Activated CD4-positive, alpha-beta T cell treated with anti-CD3 and anti-CD28 coated beads, Interleukin-2, Interleukin-4, amounts not matched to agents 100 ng/mL and 50 ng/mL, durations not matched to agents 16 hours and 8 hours (primary cell): ENCODE data around the gene RAB7A.
"Not testable (repeated sequence)": the region's sequence is repeated elsewhere in the genome, so short reads cannot be mapped to it uniquely, and the experiment has no call there.

Experiments used
- DNase-seq: peaks from one replicate; pipeline ENCODE4 v3.0.0-alpha.2; 2020; ENCODE audit warnings: low spot score

The RAB7A gene

DNA sequence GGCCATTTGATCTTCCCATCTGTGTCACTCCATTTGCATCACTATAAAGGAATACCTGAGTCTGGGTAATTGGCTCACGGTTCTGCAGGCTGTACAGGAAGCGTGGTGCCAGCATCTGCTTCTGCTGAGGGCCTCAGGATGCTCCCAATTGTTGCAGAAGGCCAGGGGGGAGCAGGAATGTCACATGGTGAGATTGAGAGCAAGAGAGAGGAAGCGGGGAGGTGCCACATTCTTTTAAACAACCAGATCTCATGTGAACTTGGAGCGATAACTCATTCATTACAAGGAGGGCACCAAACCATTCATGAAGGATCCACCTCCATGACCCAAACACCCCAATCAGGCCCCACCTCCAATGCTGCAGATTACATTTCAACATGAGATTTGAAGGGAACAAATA is 13.1 kb upstream of the RAB7A start:
- DNase-seq: no peak

DNA sequence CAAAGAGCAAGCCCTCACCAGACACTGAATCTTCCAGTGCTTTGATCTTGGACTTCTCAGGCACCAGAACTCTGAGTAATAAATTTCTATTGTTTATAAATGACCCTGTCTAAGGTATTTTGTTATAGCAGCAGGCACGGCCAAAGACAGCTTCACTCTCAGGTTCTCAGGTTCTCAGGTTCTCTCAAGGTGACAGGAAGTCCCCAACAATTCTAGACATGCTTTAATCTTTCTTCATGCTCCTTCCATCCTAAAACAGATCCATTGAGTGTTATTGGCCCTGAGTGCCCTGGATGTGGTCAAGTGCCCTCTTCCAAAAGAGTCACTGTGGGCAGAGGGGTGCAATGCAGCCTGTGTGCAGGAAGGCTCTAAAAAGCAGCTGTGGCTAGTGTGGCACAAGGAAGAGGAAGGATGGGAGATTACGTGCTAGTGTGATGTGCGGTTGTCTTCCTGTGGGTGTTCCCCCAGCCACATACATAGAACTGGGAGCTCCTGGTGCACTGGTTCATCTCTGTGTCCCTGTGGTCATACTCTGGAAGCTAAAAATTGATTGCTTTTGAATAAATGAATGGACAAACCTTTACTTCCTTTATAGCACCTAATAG is 11.0 kb upstream of the RAB7A start:
- peak; percentile 43 for DNase-seq

DNA sequence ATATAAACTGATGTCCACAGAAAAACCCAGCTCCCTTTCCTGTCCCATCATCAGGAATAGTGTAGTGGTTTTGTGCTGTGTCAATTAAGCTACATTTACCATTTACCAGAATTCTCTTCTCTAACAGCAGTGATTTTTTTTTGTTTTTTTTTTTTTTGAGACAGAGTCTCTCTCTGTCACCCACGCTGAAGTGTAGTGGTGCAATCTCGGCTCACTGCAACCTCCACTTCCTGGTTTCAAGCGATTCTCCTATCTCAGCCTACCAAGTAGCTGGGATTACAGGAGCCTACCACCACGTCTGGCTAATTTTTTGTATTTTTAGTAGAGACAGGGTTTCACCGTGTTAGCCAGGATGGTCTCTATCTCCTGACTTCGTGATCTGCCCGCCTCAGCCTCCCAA is 7.1 kb upstream of the RAB7A start:
- DNase-seq: not testable (repeated sequence)

DNA sequence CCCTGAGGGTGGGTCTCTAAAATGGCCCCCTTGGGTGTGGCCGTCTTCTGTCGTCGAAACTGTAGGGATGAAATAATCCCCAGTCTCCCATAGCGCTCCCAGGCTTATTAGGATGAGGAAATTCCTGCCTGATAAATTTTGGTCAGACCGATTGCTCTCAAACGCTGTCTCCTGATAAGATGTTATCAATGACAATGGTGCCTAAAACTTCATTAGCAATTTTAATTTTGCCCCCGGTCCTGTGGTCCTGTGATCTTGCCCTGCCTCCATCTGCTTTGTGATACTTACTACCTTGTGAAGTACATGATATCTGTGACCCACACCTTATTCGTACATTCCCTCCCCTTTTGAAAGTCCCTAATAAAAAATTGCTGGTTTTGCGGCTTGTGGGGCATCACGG is 5.1 kb upstream of the RAB7A start:
- DNase-seq: no peak

DNA sequence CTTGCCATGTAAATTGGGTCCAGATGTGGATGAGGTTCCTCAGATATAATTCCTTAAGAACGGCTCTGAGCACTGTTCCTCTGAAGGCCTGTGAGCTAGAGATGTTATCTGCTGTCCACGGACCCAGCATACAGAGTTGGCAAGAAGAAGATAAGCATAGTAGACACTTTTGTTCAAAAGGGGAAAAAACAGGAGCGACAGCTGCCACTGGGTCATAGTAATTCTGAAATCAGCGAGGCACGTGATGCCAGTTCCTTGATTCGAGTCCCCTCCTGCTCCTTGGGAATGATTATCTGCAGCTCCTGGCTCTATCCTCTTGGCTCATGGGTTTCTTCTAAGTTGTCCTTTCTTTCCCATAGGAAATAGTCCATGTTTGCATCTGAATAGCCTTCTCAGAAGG is 2.5 kb upstream of the RAB7A start:
- DNase-seq: no peak

DNA sequence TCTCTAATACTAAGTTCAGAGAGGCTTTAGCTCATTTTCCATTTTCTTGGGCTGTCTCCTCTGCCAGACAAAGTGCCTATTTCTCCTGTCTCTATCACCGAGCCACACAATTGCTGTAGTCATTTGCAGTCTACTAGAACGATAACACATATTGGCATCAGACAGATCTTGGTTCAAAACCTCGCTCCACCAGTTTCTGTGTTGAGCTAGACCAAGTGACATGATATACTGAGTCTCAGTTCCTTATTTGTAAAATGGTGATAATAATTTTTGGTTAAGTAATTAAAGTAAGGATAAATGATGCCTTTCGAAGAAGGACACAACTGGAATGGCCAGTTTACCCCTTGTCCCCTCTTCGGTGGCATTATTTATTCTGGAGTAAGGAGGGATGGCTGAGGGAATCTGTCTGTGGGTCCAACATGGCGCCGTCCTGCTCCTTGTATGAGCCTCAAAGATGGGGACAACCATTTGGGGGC is 398 bp upstream of the RAB7A start:
- DNase-seq: no peak

DNA sequence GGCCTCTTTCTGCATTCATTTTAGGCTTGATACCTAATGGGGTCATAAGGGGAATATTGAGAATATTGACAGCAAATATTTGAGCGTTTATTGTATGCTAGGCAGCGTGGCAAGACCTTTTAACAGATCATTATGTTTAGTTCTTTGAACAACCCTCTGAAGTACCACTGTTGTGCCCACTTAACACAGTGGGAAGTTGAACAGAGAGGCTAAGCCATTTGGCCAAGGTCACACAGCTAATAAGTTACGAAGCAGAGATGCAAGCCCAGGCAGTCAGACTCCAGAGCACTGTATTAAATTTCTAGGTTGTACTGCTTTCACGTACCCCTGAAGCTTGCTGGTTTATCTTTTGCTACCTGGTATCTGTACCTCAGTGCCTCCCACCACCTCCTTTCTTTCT is 1.1 kb downstream of the RAB7A start:
- DNase-seq: no peak

DNA sequence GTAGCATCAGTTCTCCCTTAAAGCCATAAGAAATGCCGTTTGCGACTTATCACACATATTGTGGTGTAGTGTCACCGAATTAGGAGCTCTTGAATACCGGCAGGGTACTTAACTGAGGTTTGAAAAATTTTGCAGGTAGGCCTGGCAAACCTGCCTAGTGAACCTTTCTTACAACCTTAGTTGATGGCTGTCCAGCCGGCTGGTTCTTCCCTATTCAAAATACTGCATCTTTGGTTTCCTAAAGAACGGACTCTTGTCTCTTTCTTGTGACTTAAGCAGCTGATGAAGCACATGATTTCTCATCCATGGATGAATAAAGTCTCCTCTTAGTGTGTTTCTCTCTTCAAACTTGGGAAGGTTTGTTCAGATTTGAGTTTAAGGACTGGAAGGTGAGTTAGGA is 1.5 kb downstream of the RAB7A start:
- DNase-seq: no peak

DNA sequence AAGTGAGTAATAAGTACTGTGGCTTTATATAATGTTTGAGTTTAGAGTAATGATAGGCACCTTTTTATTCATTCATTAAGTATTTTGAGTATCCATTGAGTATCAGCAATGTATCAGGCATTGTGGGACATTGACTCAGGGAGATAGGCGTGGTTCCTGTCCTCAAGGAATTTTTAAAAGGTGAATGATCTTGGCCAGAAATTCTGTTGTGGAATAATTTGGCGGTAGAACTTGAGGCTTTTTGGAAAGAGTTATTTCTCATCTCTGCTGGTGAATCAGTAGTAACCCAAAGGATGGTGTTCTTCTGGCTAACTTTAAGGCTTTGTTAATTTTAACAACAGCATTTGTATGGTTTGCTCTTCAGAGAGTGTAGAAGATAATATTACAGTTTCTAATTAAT is 2.0 kb downstream of the RAB7A start:
- no peak for DNase-seq

DNA sequence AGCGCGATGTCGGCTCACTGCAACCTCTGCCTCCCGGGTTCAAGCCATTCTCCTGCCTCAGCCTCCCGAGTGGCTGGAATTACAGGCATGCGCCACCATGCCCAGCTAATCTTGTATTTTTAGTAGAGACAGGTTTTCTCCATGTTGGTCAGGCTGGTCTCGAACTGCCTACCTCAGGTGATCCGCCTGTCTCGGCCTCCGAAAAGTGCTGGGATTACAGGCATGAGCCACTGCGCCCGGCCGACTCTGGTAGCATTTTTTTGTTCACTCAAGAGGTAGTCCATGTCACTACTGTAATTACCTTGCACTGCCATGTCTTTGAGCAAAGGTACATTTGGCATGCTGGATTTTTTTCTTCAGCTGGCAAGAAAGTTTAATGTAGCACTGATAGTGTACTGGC is 2.5 kb downstream of the RAB7A start:
- not testable (repeated sequence) for DNase-seq

DNA sequence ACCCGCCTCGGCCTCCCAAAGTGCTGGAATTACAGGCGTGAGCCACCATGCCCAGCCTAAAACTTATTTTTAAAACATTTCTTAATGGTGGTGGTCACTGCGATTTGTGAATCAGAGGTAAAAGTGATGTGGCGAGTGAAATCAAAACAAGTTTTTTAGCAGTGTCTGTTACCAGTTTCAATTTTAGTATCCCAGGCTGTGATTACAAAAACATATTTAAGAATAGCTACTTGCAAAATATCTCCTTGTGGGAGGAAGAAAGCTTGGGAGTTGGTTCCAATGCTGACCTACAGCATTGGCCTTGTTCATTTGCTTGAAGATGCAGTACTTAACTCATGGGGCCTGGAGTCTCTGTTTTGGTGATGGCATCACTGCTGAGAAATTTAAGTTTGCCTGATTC is 4.5 kb downstream of the RAB7A start:
- peak; percentile 45 for DNase-seq

DNA sequence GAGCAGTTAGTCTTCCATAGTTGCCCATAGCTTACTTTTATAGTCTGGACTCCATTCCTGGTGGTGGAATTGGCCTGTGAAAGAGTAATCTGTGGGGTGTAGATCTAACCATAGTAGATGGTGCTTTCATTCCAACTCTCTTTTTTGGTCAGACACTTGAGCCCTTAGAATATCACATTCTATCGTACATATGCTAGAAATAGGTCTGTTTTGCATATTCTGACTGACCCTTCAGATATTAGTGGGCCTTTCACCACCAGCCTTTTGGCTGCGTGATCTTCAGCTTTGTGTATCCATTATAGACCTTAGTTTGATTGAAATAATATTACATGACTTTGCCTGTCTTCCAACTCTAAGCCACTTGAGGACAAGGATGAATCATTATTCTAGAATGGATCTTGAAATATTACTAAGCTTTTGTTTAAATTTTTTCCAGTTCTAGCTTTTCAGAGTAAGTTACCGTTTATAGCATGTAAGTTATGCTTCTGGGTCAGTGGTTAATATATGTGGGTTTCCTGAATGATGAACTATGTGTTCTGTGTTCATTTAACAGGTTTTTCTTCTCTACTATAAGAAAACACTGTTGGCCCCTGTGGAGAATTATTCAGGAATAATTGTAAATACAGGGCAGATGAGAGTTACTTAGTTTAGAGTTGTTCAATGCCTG is 8.7 kb downstream of the RAB7A start:
- DNase-seq: no peak

DNA sequence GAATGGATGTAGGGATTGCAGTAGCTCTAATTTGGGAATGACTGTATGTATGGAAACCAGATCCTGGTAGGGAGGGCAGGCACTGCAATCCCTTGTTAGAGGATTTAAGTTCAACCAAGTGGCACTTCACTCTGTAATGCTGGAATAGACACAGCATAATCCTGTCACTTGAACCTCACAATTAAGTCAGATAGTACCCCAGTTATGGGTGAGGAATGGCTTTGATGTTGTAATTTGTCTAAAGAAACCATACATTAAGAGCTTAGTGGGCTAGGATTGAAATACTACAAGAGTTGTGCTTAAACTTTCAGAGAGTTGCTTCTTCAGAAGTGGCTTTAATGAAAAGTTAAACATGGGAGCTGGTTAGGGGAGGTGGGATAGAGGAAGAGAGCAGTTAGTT is 9.3 kb downstream of the RAB7A start:
- no peak for DNase-seq

DNA sequence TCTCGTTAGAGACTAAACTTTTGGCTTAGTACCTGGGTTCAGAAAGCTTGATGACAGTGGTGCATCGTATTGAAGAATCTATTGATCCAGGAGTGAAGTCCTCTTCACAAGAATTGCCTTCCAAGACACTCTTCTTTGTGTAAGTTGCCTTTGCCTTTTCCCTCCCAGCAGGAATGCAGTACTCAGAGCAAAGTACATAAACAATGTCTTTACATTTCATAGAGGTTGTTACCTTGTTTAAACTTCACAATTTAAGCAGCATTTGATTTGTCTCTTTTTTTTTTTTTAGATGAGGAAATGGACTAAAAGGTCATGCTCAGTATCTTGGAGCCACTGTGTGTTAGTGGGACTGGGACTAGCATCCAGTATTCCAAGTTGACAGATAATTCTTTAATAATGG is 9.9 kb downstream of the RAB7A start:
- DNase-seq: no peak

DNA sequence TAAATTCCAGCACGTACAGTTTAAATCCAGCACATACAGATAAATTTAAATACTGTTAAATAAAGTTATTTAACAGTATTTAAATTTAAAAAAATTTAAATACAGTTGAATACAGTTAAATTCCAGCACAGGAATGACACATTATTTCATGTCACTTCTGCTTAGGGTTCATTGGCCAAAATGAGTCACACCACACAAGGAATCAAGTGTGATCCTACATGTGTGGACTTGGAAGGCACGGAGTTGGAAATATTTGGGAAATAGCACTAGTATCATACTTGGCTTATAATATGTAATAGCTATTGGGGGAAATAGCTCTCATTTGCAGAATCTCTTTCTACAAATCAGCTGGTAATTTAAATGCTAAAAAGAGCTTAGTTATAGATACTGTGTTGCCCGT is 10.6 kb downstream of the RAB7A start:
- no peak for DNase-seq

DNA sequence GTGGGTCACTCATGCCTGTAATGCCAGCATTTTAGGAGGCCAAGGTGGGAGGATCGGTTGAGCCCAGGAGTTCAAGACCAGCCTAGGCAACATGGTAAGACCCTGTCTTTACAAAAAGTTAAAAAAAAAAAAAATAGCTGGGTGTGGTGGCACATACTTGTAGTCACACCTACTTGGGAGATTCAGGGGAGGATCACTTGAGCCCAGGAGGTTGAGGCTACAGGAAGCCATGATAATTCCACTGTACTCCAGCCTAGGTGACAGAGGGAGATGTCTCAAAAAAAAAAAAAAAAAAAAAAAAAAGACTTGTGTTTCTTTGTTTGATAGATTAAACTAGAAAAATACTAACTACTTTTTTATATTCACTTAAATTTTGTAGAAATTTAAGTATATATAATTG is 14.6 kb downstream of the RAB7A start:
- no peak for DNase-seq

DNA sequence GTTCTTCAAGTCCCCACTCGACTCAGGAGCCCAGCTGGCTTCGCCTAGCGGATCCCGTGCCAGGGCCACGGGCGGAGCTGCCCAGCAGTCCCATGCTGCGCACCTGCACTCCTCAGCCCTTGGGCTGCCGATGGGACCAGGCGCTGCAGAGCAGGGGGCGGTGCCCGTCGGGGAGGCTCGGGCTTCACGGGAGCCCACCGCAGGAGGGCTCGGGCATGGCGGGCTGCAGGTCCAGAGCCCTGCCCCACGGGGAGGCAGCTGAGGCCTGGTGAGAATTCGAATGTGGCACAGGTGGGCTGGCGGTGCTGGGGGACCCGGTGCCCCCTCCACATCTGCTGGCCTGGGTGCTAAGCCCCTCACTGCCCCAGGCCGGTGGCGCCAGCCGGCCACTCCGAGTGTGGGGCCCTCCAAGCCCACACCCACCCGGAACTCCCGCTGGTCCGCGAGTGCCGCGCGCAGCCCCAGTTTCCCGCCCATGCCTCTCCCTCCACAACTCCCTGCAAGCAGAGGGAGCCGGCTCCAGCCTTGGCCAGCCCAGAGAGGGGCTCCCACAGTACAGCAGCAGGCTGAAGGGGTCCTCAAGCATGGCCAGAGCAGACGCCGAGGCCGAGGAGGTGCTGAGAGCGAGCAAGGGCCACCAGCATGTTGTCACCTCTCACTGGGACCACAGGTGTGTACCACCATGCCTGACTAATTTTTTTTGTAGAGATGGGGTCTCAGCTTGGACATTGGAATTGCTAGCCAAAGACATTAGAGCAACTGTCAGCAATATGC is 17.0 kb downstream of the RAB7A start:
- DNase-seq: no peak

DNA sequence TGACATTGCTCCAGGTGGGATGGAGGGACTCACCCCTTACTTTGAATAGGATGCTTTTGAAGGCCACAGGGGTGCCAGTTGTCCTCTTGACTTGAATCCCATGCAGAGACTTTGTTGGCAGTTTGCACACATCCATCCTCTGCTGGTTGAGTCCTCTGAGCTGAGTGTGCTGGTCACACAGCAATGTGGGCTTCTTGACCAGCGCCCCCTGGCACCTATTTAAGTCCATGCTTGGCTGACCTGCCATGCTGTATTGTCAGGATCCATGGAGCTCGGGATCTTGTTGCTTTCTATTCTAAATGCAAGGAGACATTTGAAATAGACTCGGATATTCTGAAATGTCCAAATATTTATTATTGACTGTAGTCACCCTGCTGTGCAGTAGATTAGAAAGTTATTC is 19.8 kb downstream of the RAB7A start:
- DNase-seq: no peak

DNA sequence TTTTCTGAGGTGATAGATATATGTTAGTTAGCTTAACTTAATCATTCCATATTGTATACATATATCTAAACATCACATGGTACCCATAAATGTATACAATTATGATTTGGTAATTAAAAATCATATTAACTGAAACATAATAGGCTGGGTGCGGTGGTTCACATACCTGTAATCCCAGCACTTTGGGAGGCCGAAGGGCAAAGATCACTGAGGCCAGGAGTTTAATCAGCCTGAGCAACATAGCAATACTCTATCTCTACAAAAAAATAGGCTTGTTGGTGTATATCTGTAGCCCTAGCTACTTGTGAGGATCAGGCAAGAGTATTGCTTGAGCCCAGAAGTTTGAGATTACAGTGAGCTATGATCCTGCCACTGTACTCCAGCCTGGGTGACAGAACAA is 20.9 kb downstream of the RAB7A start:
- no peak for DNase-seq

DNA sequence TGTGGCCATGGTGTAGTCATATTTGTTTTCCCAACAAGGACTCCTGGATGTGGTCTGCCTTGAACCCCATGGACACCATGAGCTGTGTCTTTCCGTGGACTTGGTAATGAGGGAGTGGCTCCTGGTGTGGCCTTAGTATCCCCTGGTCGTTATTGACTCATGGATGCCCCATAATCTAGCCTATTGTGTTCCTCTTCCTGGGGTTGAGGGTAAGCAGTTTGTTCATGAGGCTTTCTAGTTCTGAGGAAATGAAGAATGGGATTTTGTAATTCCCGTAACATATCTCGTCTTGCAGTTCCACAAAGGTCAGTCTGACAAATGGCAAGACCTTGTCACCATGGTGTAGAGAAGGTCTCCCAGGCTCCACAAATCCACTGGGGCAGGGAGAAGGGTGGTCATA is 22.6 kb downstream of the RAB7A start:
- no peak for DNase-seq

DNA sequence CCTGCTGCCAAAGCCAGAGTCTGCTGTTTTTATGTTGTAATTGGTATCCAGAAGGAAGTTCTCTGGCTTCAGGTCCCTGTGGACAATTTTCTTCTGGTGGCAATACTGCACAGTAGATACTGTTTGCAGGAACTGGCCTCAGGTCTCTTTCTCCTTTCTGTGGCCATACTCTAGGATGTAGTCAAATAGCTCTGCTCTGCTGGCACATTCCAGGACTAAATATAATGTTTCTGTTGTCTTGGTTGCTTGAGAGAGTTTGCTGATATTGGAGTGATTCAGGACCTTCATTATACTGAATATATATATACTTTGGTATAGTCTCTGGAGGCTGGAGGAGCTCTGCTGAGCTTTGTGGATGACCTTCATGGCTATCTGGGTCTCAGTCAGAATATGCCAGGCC is 23.1 kb downstream of the RAB7A start:
- no peak for DNase-seq

DNA sequence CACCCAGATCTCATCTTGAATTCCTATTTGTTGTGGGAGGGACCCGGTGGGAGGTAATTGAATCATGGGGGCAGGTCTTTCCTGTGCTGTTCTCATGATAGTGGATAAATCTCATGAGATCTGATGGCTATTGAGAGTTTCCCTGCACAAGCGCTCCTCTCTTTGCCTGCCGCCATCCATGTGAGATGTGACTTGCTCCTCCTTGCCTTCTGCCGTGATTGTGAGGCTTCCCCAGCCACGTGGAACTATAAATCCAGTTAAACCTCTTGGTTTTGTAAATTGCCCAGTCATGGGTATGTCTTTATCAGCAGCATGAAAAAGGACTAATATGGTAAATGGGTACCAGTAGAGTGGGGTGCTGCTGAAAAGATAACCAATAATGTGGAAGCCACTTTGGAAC is 23.6 kb downstream of the RAB7A start:
- DNase-seq: not testable (repeated sequence)

DNA sequence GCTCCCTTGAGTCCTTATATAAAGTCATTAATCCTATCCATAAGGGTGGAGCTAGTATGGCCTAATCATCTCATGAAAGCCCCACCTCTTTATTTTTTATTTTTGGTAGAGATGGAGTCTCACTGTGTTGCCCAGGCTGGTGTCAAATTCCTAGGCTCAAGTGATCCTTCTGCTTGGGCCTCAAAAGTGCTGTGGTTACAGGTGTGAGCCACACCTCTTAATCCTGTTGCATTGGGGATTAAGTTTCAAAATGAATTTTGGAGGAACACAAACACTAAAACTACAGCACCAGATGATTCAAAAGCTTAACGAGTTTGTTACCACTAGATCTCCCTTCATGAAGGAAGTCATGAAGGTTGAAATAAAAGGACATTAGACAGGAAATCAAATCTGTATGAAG is 27.7 kb downstream of the RAB7A start:
- peak; percentile 57 for DNase-seq
